GM18526 (cell line): ENCODE measurements around the gene ANKRD45.

Experiments used
- POLR2A ChIP-seq: IDR thresholded peaks from 3 replicates; pipeline ENCODE4 v1.6.1; 2011; ENCODE audit not compliant: insufficient read length; ENCODE audit errors: extremely low read depth

The ANKRD45 gene

GRCh38 chr1:173669491-173669941, at the start of gene ANKRD45:
TSS of gene ANKRD45 (minus strand) at chr1:173669851. CDS start at chr1:173659418, 10,433 bp downstream.
- TF ChIP-seq POLR2A: no peak

GRCh38 chr1:173717238-173717637, 47.6 kb upstream of the ANKRD45 start:
- no peak for TF ChIP-seq POLR2A

GRCh38 chr1:173715538-173715844, 45.8 kb upstream of the ANKRD45 start:
- no peak for TF ChIP-seq POLR2A

- peak; percentile 88 for TF ChIP-seq POLR2A
Observed at GRCh38 chr1:173714759-173715537, 45.3 kb upstream of the ANKRD45 start, which contains the start of gene KLHL20. TSS of gene KLHL20 (plus strand) at chr1:173714981. CDS start at chr1:173716044, 1,063 bp downstream.

- TF ChIP-seq POLR2A: no peak
Observed at GRCh38 chr1:173714441-173714758, 44.7 kb upstream of the ANKRD45 start.

GRCh38 chr1:173708787-173709186, 39.1 kb upstream of the ANKRD45 start:
- no peak for TF ChIP-seq POLR2A

GRCh38 chr1:173705117-173705516, 35.5 kb upstream of the ANKRD45 start:
- TF ChIP-seq POLR2A: no peak

- TF ChIP-seq POLR2A: no peak
Observed at GRCh38 chr1:173702736-173703135, 33.1 kb upstream of the ANKRD45 start.

GRCh38 chr1:173693238-173693637, 23.6 kb upstream of the ANKRD45 start:
- TF ChIP-seq POLR2A: no peak

- TF ChIP-seq POLR2A: no peak
Observed at GRCh38 chr1:173688300-173688699, 18.6 kb upstream of the ANKRD45 start.

GRCh38 chr1:173682184-173682583, 12.5 kb upstream of the ANKRD45 start:
- TF ChIP-seq POLR2A: no peak

- no peak for TF ChIP-seq POLR2A
Observed at GRCh38 chr1:173666646-173667045, 3.0 kb downstream of the ANKRD45 start.

- no peak for TF ChIP-seq POLR2A
Observed at GRCh38 chr1:173663159-173663558, 6.5 kb downstream of the ANKRD45 start.

- no peak for TF ChIP-seq POLR2A
Observed at GRCh38 chr1:173661763-173662162, 7.9 kb downstream of the ANKRD45 start.

- no peak for TF ChIP-seq POLR2A
Observed at GRCh38 chr1:173661271-173661670, 8.4 kb downstream of the ANKRD45 start.

GRCh38 chr1:173660306-173660705, 9.3 kb downstream of the ANKRD45 start:
- no peak for TF ChIP-seq POLR2A
